Thyroid gland (tissue), 4 donors: ENCODE data around the gene ARL6IP6.

Source experiments
- POLR2A ChIP-seq, 2 donors: fragments of 450-650 bp; IDR thresholded peaks; one replicate each; pipeline ENCODE4 v1.6.1; 2017; ENCODE audit warnings: antibody characterized with exemption in 2 of 2, mild to moderate bottlenecking in 2 of 2, moderate library complexity in 1 of 2
- TF ChIP-seq, protein P1 (sequence below), 6 experiments: fragments of 200-600 bp in 3 of 6; fragments of 450-650 bp in 3 of 6; sonication (generic) in 3 of 6; IDR thresholded peaks; one replicate each; pipeline ENCODE4 v1.5.1; 2016 to 2019; ENCODE audit warnings: antibody characterized with exemption in 6 of 6, mild to moderate bottlenecking in 2 of 6, inconsistent platforms in 1 of 6, moderate library complexity in 1 of 6

DNA sequence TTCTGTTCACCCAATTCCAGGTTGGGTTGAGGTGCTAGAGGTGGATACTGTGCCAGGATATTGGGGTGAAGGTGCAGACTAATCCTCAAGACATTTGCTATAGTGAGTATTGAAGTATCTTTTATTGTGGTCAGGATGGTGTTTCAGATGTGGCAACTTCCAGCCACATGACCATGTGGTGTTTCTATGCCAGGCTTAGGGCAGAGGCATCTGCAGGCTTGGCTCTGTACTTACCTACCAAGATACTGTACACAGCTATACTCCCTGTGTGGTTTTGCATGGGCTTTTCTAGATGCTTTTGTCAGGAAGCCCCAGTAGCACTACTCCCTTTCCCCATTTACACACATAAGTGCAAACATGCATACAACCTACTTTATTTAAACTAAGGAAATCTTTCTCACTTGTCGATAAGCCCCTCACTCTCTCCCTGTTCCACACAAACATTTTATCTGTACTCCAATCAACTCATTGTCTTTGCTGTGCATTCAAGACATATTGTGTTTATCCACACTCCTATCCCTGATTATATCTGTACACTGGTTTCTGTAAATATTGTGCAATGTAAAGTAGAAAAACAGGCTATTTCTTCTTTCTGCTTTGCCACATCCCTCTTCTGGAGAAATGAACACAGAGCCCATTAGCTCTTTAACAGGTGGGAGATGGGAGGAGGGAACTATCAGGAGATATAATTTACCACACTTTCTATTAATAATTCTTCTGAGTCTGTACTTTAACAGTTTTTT lies 12.3 kb downstream of the ARL6IP6 start:
- TF ChIP-seq POLR2A (IDR thresholded peaks at IDR 0.05), result no peak
- TF ChIP-seq, protein P1, sequence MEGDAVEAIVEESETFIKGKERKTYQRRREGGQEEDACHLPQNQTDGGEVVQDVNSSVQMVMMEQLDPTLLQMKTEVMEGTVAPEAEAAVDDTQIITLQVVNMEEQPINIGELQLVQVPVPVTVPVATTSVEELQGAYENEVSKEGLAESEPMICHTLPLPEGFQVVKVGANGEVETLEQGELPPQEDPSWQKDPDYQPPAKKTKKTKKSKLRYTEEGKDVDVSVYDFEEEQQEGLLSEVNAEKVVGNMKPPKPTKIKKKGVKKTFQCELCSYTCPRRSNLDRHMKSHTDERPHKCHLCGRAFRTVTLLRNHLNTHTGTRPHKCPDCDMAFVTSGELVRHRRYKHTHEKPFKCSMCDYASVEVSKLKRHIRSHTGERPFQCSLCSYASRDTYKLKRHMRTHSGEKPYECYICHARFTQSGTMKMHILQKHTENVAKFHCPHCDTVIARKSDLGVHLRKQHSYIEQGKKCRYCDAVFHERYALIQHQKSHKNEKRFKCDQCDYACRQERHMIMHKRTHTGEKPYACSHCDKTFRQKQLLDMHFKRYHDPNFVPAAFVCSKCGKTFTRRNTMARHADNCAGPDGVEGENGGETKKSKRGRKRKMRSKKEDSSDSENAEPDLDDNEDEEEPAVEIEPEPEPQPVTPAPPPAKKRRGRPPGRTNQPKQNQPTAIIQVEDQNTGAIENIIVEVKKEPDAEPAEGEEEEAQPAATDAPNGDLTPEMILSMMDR (IDR thresholded peaks at IDR 0.05), result no peak
